Measurements from ENCODE around the gene KRTAP4-7. TPM values are rescaled to one million over a fixed set of nuclear protein-coding genes. Genes with fewer than 3 reads are reported as not detected.
"Not testable (repeated sequence)": the region's sequence is repeated elsewhere in the genome, so short reads cannot be mapped to it uniquely, and the experiment has no call there.

KRTAP4-7 gene
- total RNA-seq, 1 donor, result 0.72 TPM

GRCh38 chr17:41073676-41074075 lies 10.3 kb upstream of the KRTAP4-7 start:
- H3K4me3 ChIP-seq (ENCODE audit: insufficient read depth, low read length), result no peak overlapping the region
- no peaks in the 10 kb centered on the region for H4K20me1 ChIP-seq (ENCODE audit: insufficient read depth, low read length)
- no peaks in the 10 kb centered on the region for H3K9me3 ChIP-seq (ENCODE audit: low read depth, low read length)
- no peak overlapping the region for H3K27ac ChIP-seq (ENCODE audit: low read depth, low read length)
- no peaks in the 10 kb centered on the region for H3K36me3 ChIP-seq (ENCODE audit: insufficient read depth, low read length)
- no peaks in the 10 kb centered on the region for H3K79me2 ChIP-seq (ENCODE audit: insufficient read depth, low read length)
- no peak overlapping the region for H2AFZ ChIP-seq (ENCODE audit: low read length)
- H3K27me3 ChIP-seq (ENCODE audit: insufficient read depth, low read length), result no peaks in the 10 kb centered on the region
- no peak for TF ChIP-seq CTCF (IDR thresholded peaks at IDR 0.05; ENCODE audit: extremely low read depth, low read depth, low read length)
- H3K4me2 ChIP-seq (ENCODE audit: insufficient read depth, low read length), result no peak overlapping the region
- DNase-seq (ENCODE audit: insufficient read length, low spot score, missing footprints), result no peak
- peaks cover 3% of the 10 kb centered on the region for H3K4me1 ChIP-seq (ENCODE audit: insufficient read depth, low read length)

- Histone ChIP-seq H3K79me2 (ENCODE audit: insufficient read depth, low read length) (no peaks in the 10 kb centered on the region), H2AFZ (ENCODE audit: low read length) (no peak overlapping the region), H3K36me3 (ENCODE audit: insufficient read depth, low read length) (no peaks in the 10 kb centered on the region), H3K4me3 (ENCODE audit: insufficient read depth, low read length) (no peak overlapping the region), H3K4me1 (ENCODE audit: insufficient read depth, low read length) (peaks cover 3% of the 10 kb centered on the region), H4K20me1 (ENCODE audit: insufficient read depth, low read length) (no peaks in the 10 kb centered on the region), H3K4me2 (ENCODE audit: insufficient read depth, low read length) (no peak overlapping the region), H3K27ac (ENCODE audit: low read depth, low read length) (no peak overlapping the region), H3K27me3 (ENCODE audit: insufficient read depth, low read length) (no peaks in the 10 kb centered on the region), H3K9me3 (ENCODE audit: low read depth, low read length) (no peaks in the 10 kb centered on the region)
- DNase-seq (ENCODE audit: insufficient read length, low spot score, missing footprints), result no peak
- TF ChIP-seq CTCF (IDR thresholded peaks at IDR 0.05; ENCODE audit: extremely low read depth, low read depth, low read length), result no peak
Measured at GRCh38 chr17:41076788-41077187, 7.2 kb upstream of the KRTAP4-7 start.

- peak overlapping the region; percentile 3 for H3K27ac ChIP-seq (ENCODE audit: low read depth, low read length)
- peaks cover 11% of the 10 kb centered on the region for H3K4me1 ChIP-seq (ENCODE audit: insufficient read depth, low read length)
- H3K9me3 ChIP-seq (ENCODE audit: low read depth, low read length), result no peaks in the 10 kb centered on the region
- H3K27me3 ChIP-seq (ENCODE audit: insufficient read depth, low read length), result no peaks in the 10 kb centered on the region
- no peaks in the 10 kb centered on the region for H3K79me2 ChIP-seq (ENCODE audit: insufficient read depth, low read length)
- H3K36me3 ChIP-seq (ENCODE audit: insufficient read depth, low read length), result no peaks in the 10 kb centered on the region
- no peak for TF ChIP-seq CTCF (IDR thresholded peaks at IDR 0.05; ENCODE audit: extremely low read depth, low read depth, low read length)
- no peaks in the 10 kb centered on the region for H4K20me1 ChIP-seq (ENCODE audit: insufficient read depth, low read length)
- H3K4me3 ChIP-seq (ENCODE audit: insufficient read depth, low read length), result no peak overlapping the region
- DNase-seq (ENCODE audit: insufficient read length, low spot score, missing footprints), result no peak
- no peak overlapping the region for H3K4me2 ChIP-seq (ENCODE audit: insufficient read depth, low read length)
- no peak overlapping the region for H2AFZ ChIP-seq (ENCODE audit: low read length)
Measured at GRCh38 chr17:41082626-41083025, 1.3 kb upstream of the KRTAP4-7 start.

GRCh38 chr17:41083427-41083826 lies 523 bp upstream of the KRTAP4-7 start:
- not testable (repeated sequence) for H3K79me2 ChIP-seq (ENCODE audit: insufficient read depth, low read length); H3K27me3 ChIP-seq (ENCODE audit: insufficient read depth, low read length); H2AFZ ChIP-seq (ENCODE audit: low read length); H3K9me3 ChIP-seq (ENCODE audit: low read depth, low read length); DNase-seq (ENCODE audit: insufficient read length, low spot score, missing footprints); H4K20me1 ChIP-seq (ENCODE audit: insufficient read depth, low read length); H3K4me3 ChIP-seq (ENCODE audit: insufficient read depth, low read length); H3K36me3 ChIP-seq (ENCODE audit: insufficient read depth, low read length)
- Histone ChIP-seq H3K4me1 (ENCODE audit: insufficient read depth, low read length) (peaks cover 11% of the 10 kb centered on the region), H3K27ac (ENCODE audit: low read depth, low read length) (peak overlapping the region; percentile 23), H3K4me2 (ENCODE audit: insufficient read depth, low read length) (peak overlapping the region; percentile 32)

- H2AFZ ChIP-seq (ENCODE audit: low read length); H3K4me2 ChIP-seq (ENCODE audit: insufficient read depth, low read length); H3K9me3 ChIP-seq (ENCODE audit: low read depth, low read length); DNase-seq (ENCODE audit: insufficient read length, low spot score, missing footprints); H3K36me3 ChIP-seq (ENCODE audit: insufficient read depth, low read length); H3K27me3 ChIP-seq (ENCODE audit: insufficient read depth, low read length); H3K4me3 ChIP-seq (ENCODE audit: insufficient read depth, low read length); H3K79me2 ChIP-seq (ENCODE audit: insufficient read depth, low read length); H3K27ac ChIP-seq (ENCODE audit: low read depth, low read length); H4K20me1 ChIP-seq (ENCODE audit: insufficient read depth, low read length); H3K4me1 ChIP-seq (ENCODE audit: insufficient read depth, low read length): not testable (repeated sequence)
Measured at GRCh38 chr17:41088760-41089352, 4.9 kb downstream of the KRTAP4-7 start.
